Measurements from ENCODE around the gene DSG2. TPM values are rescaled to one million over a fixed set of nuclear protein-coding genes. Genes with fewer than 3 reads are reported as not detected.
A peak's percentile ranks its signal among the peaks of the same experiment; 100 is the strongest.

DSG2 gene
- total RNA-seq, 1 donor from 2014 or later: 34.2 TPM

GRCh38 chr18:31508781-31509180 is 10.8 kb downstream of the DSG2 start:
- Histone ChIP-seq H3K4me1 (no peaks in the 10 kb centered on the region), H3K27me3 (peaks cover 7% of the 10 kb centered on the region), H3K4me3 (no peak overlapping the region), H3K36me3 (no peaks in the 10 kb centered on the region), H3K27ac (no peak overlapping the region), H3K9me3 (no peaks in the 10 kb centered on the region)
- intact Hi-C loops (cut with DNase I): no loop called here
- ATAC-seq: no peak
- TF ChIP-seq CTCF (IDR thresholded peaks at IDR 0.05): no peak
- no peak for DNase-seq

- ATAC-seq (no peak), DNase-seq (no peak)
- Histone ChIP-seq H3K9me3 (no peaks in the 10 kb centered on the region), H3K4me3 (no peak overlapping the region), H3K36me3 (no peaks in the 10 kb centered on the region), H3K4me1 (no peaks in the 10 kb centered on the region), H3K27ac (no peak overlapping the region), H3K27me3 (peaks cover 7% of the 10 kb centered on the region)
- intact Hi-C loops (cut with DNase I): no loop called here
- no peak for TF ChIP-seq CTCF (IDR thresholded peaks at IDR 0.05)
Measured at GRCh38 chr18:31509571-31509970, 11.6 kb downstream of the DSG2 start.

GRCh38 chr18:31510319-31510718 is 12.3 kb downstream of the DSG2 start:
- Histone ChIP-seq H3K27ac (no peak overlapping the region), H3K36me3 (no peaks in the 10 kb centered on the region), H3K9me3 (no peaks in the 10 kb centered on the region), H3K4me1 (no peaks in the 10 kb centered on the region), H3K4me3 (no peak overlapping the region), H3K27me3 (peaks cover 7% of the 10 kb centered on the region)
- intact Hi-C loops (cut with DNase I): no loop called here
- no peak for TF ChIP-seq CTCF (IDR thresholded peaks at IDR 0.05)
- no peak for DNase-seq
- ATAC-seq: no peak

- Histone ChIP-seq H3K4me1 (no peaks in the 10 kb centered on the region), H3K9me3 (no peaks in the 10 kb centered on the region), H3K4me3 (no peak overlapping the region), H3K27ac (no peak overlapping the region), H3K36me3 (no peaks in the 10 kb centered on the region), H3K27me3 (peaks cover 7% of the 10 kb centered on the region)
- ATAC-seq (no peak), DNase-seq (no peak)
- no peak for TF ChIP-seq CTCF (IDR thresholded peaks at IDR 0.05)
- intact Hi-C loops (cut with DNase I): no loop called here
Measured at GRCh38 chr18:31511098-31511497, 13.1 kb downstream of the DSG2 start.

- no peak overlapping the region for H3K27ac ChIP-seq
- DNase-seq: no peak
Measured at GRCh38 chr18:31512203-31512764, 14.3 kb downstream of the DSG2 start.

More at GRCh38 chr18:31512203-31512764, 14.3 kb downstream of the DSG2 start:
- intact Hi-C loops (cut with DNase I): no loop called here
- Histone ChIP-seq H3K9me3 (no peaks in the 10 kb centered on the region), H3K36me3 (no peaks in the 10 kb centered on the region), H3K4me1 (no peaks in the 10 kb centered on the region), H3K27me3 (peaks cover 7% of the 10 kb centered on the region), H3K4me3 (no peak overlapping the region)
- TF ChIP-seq CTCF (IDR thresholded peaks at IDR 0.05): no peak
- ATAC-seq: peak; percentile 62
